Measurements from ENCODE around the gene TERT. TPM values are rescaled to one million over a fixed set of nuclear protein-coding genes. Genes with fewer than 3 reads are reported as not detected.
"Not testable (repeated sequence)": the region's sequence is repeated elsewhere in the genome, so short reads cannot be mapped to it uniquely, and the experiment has no call there.

TERT gene
- total and polyA plus RNA-seq, 4 donors: 0.06 to 0.50 (median 0.10) TPM; not detected in 1

- H3K36me3 ChIP-seq (ENCODE audit: control insufficient read depth, insufficient read depth, low read length): no peaks in the 10 kb centered on the region
- no peak overlapping the region for H3K27ac ChIP-seq (ENCODE audit: low read depth, low read length)
- H3K4me3 ChIP-seq (ENCODE audit: low read depth, low read length): no peak overlapping the region
- peaks cover 29% of the 10 kb centered on the region for H3K27me3 ChIP-seq (ENCODE audit: control insufficient read depth, insufficient read depth, low read length)
- WGBS (ENCODE audit: insufficient coverage): 95% methylated on average over 2 of the region's 4 CpGs
- no peaks in the 10 kb centered on the region for H3K9me3 ChIP-seq (ENCODE audit: control insufficient read depth, insufficient read depth, low read length)
- DNase-seq (ENCODE audit: low read depth in 4 of 6, low spot score in 6 of 6): no peak
- H3K4me1 ChIP-seq (ENCODE audit: control insufficient read depth, insufficient read depth, low read length): peaks cover 3% of the 10 kb centered on the region
Observed at GRCh38 chr5:1297243-1297642, 2.4 kb upstream of the TERT start.

- Histone ChIP-seq H3K9me3 (ENCODE audit: control insufficient read depth, insufficient read depth, low read length) (no peaks in the 10 kb centered on the region), H3K27ac (ENCODE audit: low read depth, low read length) (no peak overlapping the region), H3K36me3 (ENCODE audit: control insufficient read depth, insufficient read depth, low read length) (no peaks in the 10 kb centered on the region), H3K4me1 (ENCODE audit: control insufficient read depth, insufficient read depth, low read length) (peaks cover 3% of the 10 kb centered on the region), H3K4me3 (ENCODE audit: low read depth, low read length) (no peak overlapping the region), H3K27me3 (ENCODE audit: control insufficient read depth, insufficient read depth, low read length) (peaks cover 29% of the 10 kb centered on the region)
- 38% methylated on average over 22 of the region's 22 CpGs for WGBS (ENCODE audit: insufficient coverage)
- no peak for DNase-seq (ENCODE audit: low read depth in 4 of 6, low spot score in 6 of 6)
Observed at GRCh38 chr5:1295650-1296037, 776 bp upstream of the TERT start.

DNA sequence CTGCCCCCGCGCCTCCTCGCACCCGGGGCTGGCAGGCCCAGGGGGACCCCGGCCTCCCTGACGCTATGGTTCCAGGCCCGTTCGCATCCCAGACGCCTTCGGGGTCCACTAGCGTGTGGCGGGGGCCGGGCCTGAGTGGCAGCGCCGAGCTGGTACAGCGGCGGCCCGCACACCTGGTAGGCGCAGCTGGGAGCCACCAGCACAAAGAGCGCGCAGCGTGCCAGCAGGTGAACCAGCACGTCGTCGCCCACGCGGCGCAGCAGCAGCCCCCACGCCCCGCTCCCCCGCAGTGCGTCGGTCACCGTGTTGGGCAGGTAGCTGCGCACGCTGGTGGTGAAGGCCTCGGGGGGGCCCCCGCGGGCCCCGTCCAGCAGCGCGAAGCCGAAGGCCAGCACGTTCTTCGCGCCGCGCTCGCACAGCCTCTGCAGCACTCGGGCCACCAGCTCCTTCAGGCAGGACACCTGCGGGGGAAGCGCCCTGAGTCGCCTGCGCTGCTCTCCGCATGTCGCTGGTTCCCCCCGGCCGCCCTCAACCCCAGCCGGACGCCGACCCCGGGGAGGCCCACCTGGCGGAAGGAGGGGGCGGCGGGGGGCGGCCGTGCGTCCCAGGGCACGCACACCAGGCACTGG, 548 bp downstream of the TERT start:
- Histone ChIP-seq H3K4me3 (ENCODE audit: low read depth, low read length) (no peak overlapping the region), H3K36me3 (ENCODE audit: control insufficient read depth, insufficient read depth, low read length) (no peaks in the 10 kb centered on the region), H3K27me3 (ENCODE audit: control insufficient read depth, insufficient read depth, low read length) (peaks cover 29% of the 10 kb centered on the region), H3K4me1 (ENCODE audit: control insufficient read depth, insufficient read depth, low read length) (peaks cover 3% of the 10 kb centered on the region), H3K27ac (ENCODE audit: low read depth, low read length) (no peak overlapping the region), H3K9me3 (ENCODE audit: control insufficient read depth, insufficient read depth, low read length) (no peaks in the 10 kb centered on the region)
- WGBS (ENCODE audit: insufficient coverage): 27% methylated on average over 69 of the region's 69 CpGs
- DNase-seq (ENCODE audit: low read depth in 4 of 6, low spot score in 6 of 6): no peak

DNA sequence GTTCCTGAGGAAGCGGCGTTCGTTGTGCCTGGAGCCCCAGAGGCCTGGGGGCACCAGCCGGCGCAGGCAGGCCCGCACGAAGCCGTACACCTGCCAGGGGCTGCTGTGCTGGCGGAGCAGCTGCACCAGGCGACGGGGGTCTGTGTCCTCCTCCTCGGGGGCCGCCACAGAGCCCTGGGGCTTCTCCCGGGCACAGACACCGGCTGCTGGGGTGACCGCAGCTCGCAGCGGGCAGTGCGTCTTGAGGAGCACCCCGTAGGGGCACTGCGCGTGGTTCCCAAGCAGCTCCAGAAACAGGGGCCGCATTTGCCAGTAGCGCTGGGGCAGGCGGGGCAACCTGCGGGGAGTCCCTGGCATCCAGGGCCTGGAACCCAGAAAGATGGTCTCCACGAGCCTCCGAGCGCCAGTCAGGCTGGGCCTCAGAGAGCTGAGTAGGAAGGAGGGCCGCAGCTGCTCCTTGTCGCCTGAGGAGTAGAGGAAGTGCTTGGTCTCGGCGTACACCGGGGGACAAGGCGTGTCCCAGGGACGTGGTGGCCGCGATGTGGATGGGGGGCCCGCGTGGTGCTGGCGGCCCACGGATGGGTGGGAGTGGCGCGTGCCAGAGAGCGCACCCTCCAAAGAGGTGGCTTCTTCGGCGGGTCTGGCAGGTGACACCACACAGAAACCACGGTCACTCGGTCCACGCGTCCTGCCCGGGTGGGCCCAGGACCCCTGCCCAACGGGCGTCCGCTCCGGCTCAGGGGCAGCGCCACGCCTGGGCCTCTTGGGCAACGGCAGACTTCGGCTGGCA, 1.3 kb downstream of the TERT start:
- Histone ChIP-seq H3K4me3 (ENCODE audit: low read depth, low read length) (no peak overlapping the region), H3K4me1 (ENCODE audit: control insufficient read depth, insufficient read depth, low read length) (peaks cover 3% of the 10 kb centered on the region), H3K9me3 (ENCODE audit: control insufficient read depth, insufficient read depth, low read length) (peaks cover 2% of the 10 kb centered on the region), H3K27ac (ENCODE audit: low read depth, low read length) (no peak overlapping the region), H3K36me3 (ENCODE audit: control insufficient read depth, insufficient read depth, low read length) (no peaks in the 10 kb centered on the region), H3K27me3 (ENCODE audit: control insufficient read depth, insufficient read depth, low read length) (peaks cover 29% of the 10 kb centered on the region)
- WGBS (ENCODE audit: insufficient coverage): 93% methylated on average over 59 of the region's 60 CpGs
- DNase-seq (ENCODE audit: low read depth in 4 of 6, low spot score in 6 of 6): no peak

- no peak for DNase-seq (ENCODE audit: low read depth in 4 of 6, low spot score in 6 of 6)
- Histone ChIP-seq H3K4me3 (ENCODE audit: low read depth, low read length) (no peak overlapping the region), H3K4me1 (ENCODE audit: control insufficient read depth, insufficient read depth, low read length) (peaks cover 3% of the 10 kb centered on the region), H3K9me3 (ENCODE audit: control insufficient read depth, insufficient read depth, low read length) (peaks cover 2% of the 10 kb centered on the region), H3K36me3 (ENCODE audit: control insufficient read depth, insufficient read depth, low read length) (no peaks in the 10 kb centered on the region), H3K27ac (ENCODE audit: low read depth, low read length) (no peak overlapping the region), H3K27me3 (ENCODE audit: control insufficient read depth, insufficient read depth, low read length) (peaks cover 26% of the 10 kb centered on the region)
- 90% methylated on average over 30 of the region's 30 CpGs for WGBS (ENCODE audit: insufficient coverage)
Observed at GRCh38 chr5:1292846-1293415, 1.9 kb downstream of the TERT start.

- no peak overlapping the region for H3K4me3 ChIP-seq (ENCODE audit: low read depth, low read length)
- H3K9me3 ChIP-seq (ENCODE audit: control insufficient read depth, insufficient read depth, low read length): peaks cover 2% of the 10 kb centered on the region
- no peaks in the 10 kb centered on the region for H3K36me3 ChIP-seq (ENCODE audit: control insufficient read depth, insufficient read depth, low read length)
- no peak overlapping the region for H3K27ac ChIP-seq (ENCODE audit: low read depth, low read length)
- H3K27me3 ChIP-seq (ENCODE audit: control insufficient read depth, insufficient read depth, low read length): peaks cover 24% of the 10 kb centered on the region
- no peak for DNase-seq (ENCODE audit: low read depth in 4 of 6, low spot score in 6 of 6)
- WGBS (ENCODE audit: insufficient coverage): 78% methylated on average over 5 of the region's 6 CpGs
- H3K4me1 ChIP-seq (ENCODE audit: control insufficient read depth, insufficient read depth, low read length): peaks cover 3% of the 10 kb centered on the region
Observed at GRCh38 chr5:1292139-1292538, 2.7 kb downstream of the TERT start.

GRCh38 chr5:1291611-1292080, 3.2 kb downstream of the TERT start:
- no peak overlapping the region for H3K4me3 ChIP-seq (ENCODE audit: low read depth, low read length)
- peaks cover 24% of the 10 kb centered on the region for H3K27me3 ChIP-seq (ENCODE audit: control insufficient read depth, insufficient read depth, low read length)
- 86% methylated on average over 23 of the region's 24 CpGs for whole genome bisulfite sequencing (ENCODE audit: insufficient coverage)
- no peak for DNase-seq (ENCODE audit: low read depth in 4 of 6, low spot score in 6 of 6)
- peaks cover 2% of the 10 kb centered on the region for H3K9me3 ChIP-seq (ENCODE audit: control insufficient read depth, insufficient read depth, low read length)
- no peak overlapping the region for H3K27ac ChIP-seq (ENCODE audit: low read depth, low read length)
- H3K36me3 ChIP-seq (ENCODE audit: control insufficient read depth, insufficient read depth, low read length): no peaks in the 10 kb centered on the region
- H3K4me1 ChIP-seq (ENCODE audit: control insufficient read depth, insufficient read depth, low read length): peaks cover 3% of the 10 kb centered on the region

GRCh38 chr5:1290956-1291355, 3.9 kb downstream of the TERT start:
- WGBS (ENCODE audit: insufficient coverage): 95% methylated on average over 9 of the region's 24 CpGs
- not testable (repeated sequence) for H3K4me1 ChIP-seq (ENCODE audit: control insufficient read depth, insufficient read depth, low read length); H3K9me3 ChIP-seq (ENCODE audit: control insufficient read depth, insufficient read depth, low read length); H3K4me3 ChIP-seq (ENCODE audit: low read depth, low read length); DNase-seq (ENCODE audit: low read depth in 4 of 6, low spot score in 6 of 6); H3K36me3 ChIP-seq (ENCODE audit: control insufficient read depth, insufficient read depth, low read length); H3K27ac ChIP-seq (ENCODE audit: low read depth, low read length)
- peaks cover 23% of the 10 kb centered on the region for H3K27me3 ChIP-seq (ENCODE audit: control insufficient read depth, insufficient read depth, low read length)

GRCh38 chr5:1289559-1289958, 5.3 kb downstream of the TERT start:
- 93% methylated on average over 15 of the region's 32 CpGs for WGBS (ENCODE audit: insufficient coverage)

More at GRCh38 chr5:1289559-1289958, 5.3 kb downstream of the TERT start:
- not testable (repeated sequence) for H3K4me1 ChIP-seq (ENCODE audit: control insufficient read depth, insufficient read depth, low read length); H3K27ac ChIP-seq (ENCODE audit: low read depth, low read length); H3K4me3 ChIP-seq (ENCODE audit: low read depth, low read length); DNase-seq (ENCODE audit: low read depth in 4 of 6, low spot score in 6 of 6); H3K9me3 ChIP-seq (ENCODE audit: control insufficient read depth, insufficient read depth, low read length); H3K36me3 ChIP-seq (ENCODE audit: control insufficient read depth, insufficient read depth, low read length)
- H3K27me3 ChIP-seq (ENCODE audit: control insufficient read depth, insufficient read depth, low read length): peaks cover 15% of the 10 kb centered on the region
